Epithelial cell of esophagus (primary cell): ENCODE data around the gene LRRK2.

Source experiments
- DNase-seq: peaks from one replicate; pipeline ENCODE4 v3.0.0; 2010; ENCODE audit warnings: low read depth
- H3K4me3 ChIP-seq: 2 replicates; pipeline ENCODE4 v1.5.1; 2011; ENCODE audit warnings: mild to moderate bottlenecking, low read length, control low read depth
- CTCF ChIP-seq: IDR thresholded peaks from 2 replicates; pipeline ENCODE4 v1.5.1; 2011; ENCODE audit warnings: low read depth, mild to moderate bottlenecking, low read length, control low read depth, inconsistent platforms; ENCODE audit not compliant: insufficient read depth; ENCODE audit errors: missing control alignments

The LRRK2 gene

DNA sequence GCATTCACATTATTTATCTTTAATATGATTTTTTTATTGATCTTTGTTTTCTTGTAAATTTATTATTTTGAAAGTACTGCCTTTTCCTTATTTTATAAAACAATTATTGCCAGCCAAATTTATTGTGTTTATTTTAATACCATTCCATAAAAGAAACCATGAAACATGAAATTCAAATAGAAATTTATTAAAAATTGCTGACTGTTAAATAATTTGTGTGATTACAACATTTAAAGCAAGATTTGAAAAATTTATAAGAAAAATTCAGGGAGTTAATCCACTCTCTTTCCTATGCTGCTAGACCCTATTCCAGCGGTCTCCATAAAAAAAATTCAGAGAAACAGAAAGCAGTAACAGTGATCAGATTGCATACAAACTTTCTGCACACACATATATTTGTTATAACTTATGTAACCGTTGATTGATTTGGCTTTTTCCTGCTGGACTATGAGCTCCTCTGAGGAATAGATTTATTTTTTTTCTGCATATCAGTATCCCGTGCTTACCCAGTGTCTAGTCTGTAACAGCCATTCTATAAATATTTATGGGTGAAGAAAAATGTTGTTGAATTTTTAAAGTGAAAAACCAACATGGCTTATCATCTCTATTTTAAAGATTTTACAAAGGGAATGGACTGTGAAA lies 68.1 kb downstream of the LRRK2 start:
- no peak for DNase-seq
- H3K4me3 ChIP-seq, result no peak overlapping the region
- no peak for TF ChIP-seq CTCF

GRCh38 chr12:40298341-40298740 lies 73.5 kb downstream of the LRRK2 start:
- no peak overlapping the region for H3K4me3 ChIP-seq
- TF ChIP-seq CTCF, result no peak
- DNase-seq, result no peak

GRCh38 chr12:40300490-40300889 lies 75.7 kb downstream of the LRRK2 start:
- no peak for TF ChIP-seq CTCF
- DNase-seq, result peak; percentile 76
- no peak overlapping the region for H3K4me3 ChIP-seq

DNA sequence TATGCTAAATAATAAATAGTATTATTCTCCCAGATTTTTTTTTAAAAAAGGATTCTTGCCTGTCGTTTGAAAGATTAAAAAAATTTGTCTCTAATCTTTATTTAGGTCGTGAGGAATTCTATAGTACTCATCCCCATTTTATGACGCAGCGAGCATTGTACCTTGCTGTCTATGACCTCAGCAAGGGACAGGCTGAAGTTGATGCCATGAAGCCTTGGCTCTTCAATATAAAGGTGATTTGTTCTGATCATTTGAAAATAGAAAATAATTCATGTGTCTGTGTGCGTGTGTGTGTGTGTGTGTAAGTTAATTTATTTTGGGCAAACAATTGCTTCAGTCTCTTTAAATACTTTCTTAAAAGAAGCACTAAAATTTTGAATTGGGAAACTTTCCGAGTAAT lies 84.2 kb downstream of the LRRK2 start:
- no peak for TF ChIP-seq CTCF
- no peak overlapping the region for H3K4me3 ChIP-seq
- DNase-seq, result no peak

DNA sequence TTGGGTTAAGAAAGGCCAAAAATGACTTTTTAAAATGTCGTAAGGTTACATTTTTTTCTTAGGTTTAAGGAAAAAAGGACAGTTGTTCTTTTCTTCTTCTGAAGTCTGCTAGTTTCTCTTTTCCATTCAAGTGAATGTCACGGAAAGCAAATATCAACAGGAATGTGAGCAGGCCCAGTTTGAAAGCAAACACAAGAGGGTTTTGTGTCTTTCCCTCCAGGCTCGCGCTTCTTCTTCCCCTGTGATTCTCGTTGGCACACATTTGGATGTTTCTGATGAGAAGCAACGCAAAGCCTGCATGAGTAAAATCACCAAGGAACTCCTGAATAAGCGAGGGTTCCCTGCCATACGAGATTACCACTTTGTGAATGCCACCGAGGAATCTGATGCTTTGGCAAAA lies 85.4 kb downstream of the LRRK2 start:
- DNase-seq, result no peak
- no peak overlapping the region for H3K4me3 ChIP-seq
- TF ChIP-seq CTCF, result no peak

DNA sequence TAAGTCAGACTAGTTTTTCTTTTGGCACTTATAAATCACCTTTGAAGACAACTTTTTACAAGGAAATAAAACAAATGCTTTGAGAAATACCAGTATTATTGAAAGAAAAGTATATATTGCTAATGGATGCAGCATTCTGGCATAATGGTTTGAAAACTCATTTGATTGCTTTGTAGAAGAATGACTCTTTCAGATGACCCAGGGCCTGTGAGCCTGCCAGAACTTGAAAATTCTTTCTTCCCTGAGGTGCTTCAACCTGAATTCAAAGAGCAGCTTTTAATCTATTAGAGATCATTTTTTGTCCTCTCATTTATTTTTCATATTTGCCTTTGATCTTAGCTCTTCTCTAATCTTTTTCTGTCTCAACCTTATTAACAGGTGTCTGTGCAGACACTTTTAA lies 87.4 kb downstream of the LRRK2 start:
- peak; percentile 65 for DNase-seq
- H3K4me3 ChIP-seq, result no peak overlapping the region
- no peak for TF ChIP-seq CTCF

GRCh38 chr12:40312982-40313576 lies 88.3 kb downstream of the LRRK2 start:
- peak; percentile 43 for DNase-seq
- no peak overlapping the region for H3K4me3 ChIP-seq
- peak; percentile 57 for TF ChIP-seq CTCF
